22Rv1 (cell line): ENCODE results near the gene TMEM131.

Experiments used
- CTCF ChIP-seq: fragments of 450-650 bp; IDR thresholded peaks from 2 replicates; pipeline ENCODE4 v1.5.1; 2017; ENCODE audit warnings: mild to moderate bottlenecking
- ZFX ChIP-seq: fragments of 450-650 bp; IDR thresholded peaks from 2 replicates; pipeline ENCODE4 v1.6.1; 2017; ENCODE audit warnings: antibody characterized with exemption, borderline replicate concordance

- TF ChIP-seq CTCF (no peak), ZFX (no peak)
These were observed 225.3 kb downstream of the TMEM131 start for GRCh38 chr2:97770445-97770844.
